HG03066 (cell line): Measurements from ENCODE around the gene CAPN1.

ENCODE experiments used
- ATAC-seq: cut with Tn5 transposase; IDR thresholded peaks from one replicate; pipeline ENCODE4 v1.9.1; 2021; ENCODE audit warnings: low read depth; ENCODE audit not compliant: unreplicated experiment

CAPN1 gene

GRCh38 chr11:65187971-65188461 lies 6.3 kb downstream of the CAPN1 start:
- ATAC-seq: no peak

- ATAC-seq: no peak
Measured at GRCh38 chr11:65188486-65188885, 6.8 kb downstream of the CAPN1 start.

- ATAC-seq: no peak
Measured at GRCh38 chr11:65189191-65189590, 7.5 kb downstream of the CAPN1 start.

GRCh38 chr11:65194564-65194963 lies 12.8 kb downstream of the CAPN1 start:
- no peak for ATAC-seq

- ATAC-seq: no peak
Measured at GRCh38 chr11:65204143-65204542, 22.4 kb downstream of the CAPN1 start.

GRCh38 chr11:65204646-65205601 lies 23.2 kb downstream of the CAPN1 start:
- ATAC-seq: no peak

- ATAC-seq: no peak
Measured at GRCh38 chr11:65205602-65205967, 23.9 kb downstream of the CAPN1 start.

- ATAC-seq: no peak
Measured at GRCh38 chr11:65206441-65206841, 24.7 kb downstream of the CAPN1 start.

GRCh38 chr11:65206901-65207300 lies 25.2 kb downstream of the CAPN1 start:
- ATAC-seq: no peak

GRCh38 chr11:65207918-65208784 lies 26.4 kb downstream of the CAPN1 start:
- no peak for ATAC-seq

- ATAC-seq: no peak
Measured at GRCh38 chr11:65208785-65209710, 27.3 kb downstream of the CAPN1 start.

- no peak for ATAC-seq
Measured at GRCh38 chr11:65209711-65210360, 28.1 kb downstream of the CAPN1 start.

GRCh38 chr11:65210361-65210731 lies 28.6 kb downstream of the CAPN1 start:
- ATAC-seq: no peak

GRCh38 chr11:65210748-65211147 lies 29.0 kb downstream of the CAPN1 start:
- no peak for ATAC-seq

GRCh38 chr11:65211293-65212105 lies 29.8 kb downstream of the CAPN1 start:
- ATAC-seq: no peak

- no peak for ATAC-seq
Measured at GRCh38 chr11:65212226-65212801, 30.6 kb downstream of the CAPN1 start.

- no peak for ATAC-seq
Measured at GRCh38 chr11:65213322-65214211, 31.8 kb downstream of the CAPN1 start.
